ENCODE measurements around the gene NUP88.

The NUP88 gene

GRCh38 chr17:5416901-5417300, 2.6 kb downstream of the NUP88 start:
- DNase-seq (ENCODE audit: low read depth): no peak
- peak overlapping the region; percentile 28 for H3K4me3 ChIP-seq (ENCODE audit: low read depth, low read length)
- TF ChIP-seq POLR2A (IDR thresholded peaks at IDR 0.05; ENCODE audit: extremely low read depth, insufficient read length) (no peak), CTCF (IDR thresholded peaks at IDR 0.05; ENCODE audit: low read depth, low read length) (no peak), MYC (IDR thresholded peaks at IDR 0.05; ENCODE audit: low read depth, low read length) (no peak)
- TF ChIP-seq, protein P1, sequence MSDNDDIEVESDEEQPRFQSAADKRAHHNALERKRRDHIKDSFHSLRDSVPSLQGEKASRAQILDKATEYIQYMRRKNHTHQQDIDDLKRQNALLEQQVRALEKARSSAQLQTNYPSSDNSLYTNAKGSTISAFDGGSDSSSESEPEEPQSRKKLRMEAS (IDR thresholded peaks at IDR 0.05; ENCODE audit: low read depth, low read length): no peak

DNA sequence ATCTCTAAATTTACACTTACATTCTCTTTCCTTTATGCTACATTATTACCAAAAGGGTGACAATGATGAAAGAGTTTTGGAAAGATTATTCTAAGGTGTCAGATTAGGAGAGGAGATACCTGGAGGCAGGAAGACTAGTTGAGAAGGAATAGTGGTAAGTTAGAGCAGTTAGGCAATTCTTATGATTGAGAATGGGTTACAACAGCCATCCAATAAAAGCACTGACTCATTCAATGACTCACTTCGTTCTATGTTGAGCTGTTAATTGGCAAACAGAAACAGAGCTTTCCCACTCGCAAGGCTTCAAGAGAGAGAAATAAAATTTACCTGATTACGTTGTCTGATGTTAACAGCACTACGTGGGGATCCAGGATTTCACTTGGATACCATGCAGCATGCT, 5.8 kb downstream of the NUP88 start:
- peak; percentile 82 for DNase-seq (ENCODE audit: low read depth)
- TF ChIP-seq POLR2A (IDR thresholded peaks at IDR 0.05; ENCODE audit: extremely low read depth, insufficient read length) (no peak), MYC (IDR thresholded peaks at IDR 0.05; ENCODE audit: low read depth, low read length) (no peak), CTCF (IDR thresholded peaks at IDR 0.05; ENCODE audit: low read depth, low read length) (no peak)
- TF ChIP-seq, protein P1 (IDR thresholded peaks at IDR 0.05; ENCODE audit: low read depth, low read length): no peak
- no peak overlapping the region for H3K4me3 ChIP-seq (ENCODE audit: low read depth, low read length)

DNA sequence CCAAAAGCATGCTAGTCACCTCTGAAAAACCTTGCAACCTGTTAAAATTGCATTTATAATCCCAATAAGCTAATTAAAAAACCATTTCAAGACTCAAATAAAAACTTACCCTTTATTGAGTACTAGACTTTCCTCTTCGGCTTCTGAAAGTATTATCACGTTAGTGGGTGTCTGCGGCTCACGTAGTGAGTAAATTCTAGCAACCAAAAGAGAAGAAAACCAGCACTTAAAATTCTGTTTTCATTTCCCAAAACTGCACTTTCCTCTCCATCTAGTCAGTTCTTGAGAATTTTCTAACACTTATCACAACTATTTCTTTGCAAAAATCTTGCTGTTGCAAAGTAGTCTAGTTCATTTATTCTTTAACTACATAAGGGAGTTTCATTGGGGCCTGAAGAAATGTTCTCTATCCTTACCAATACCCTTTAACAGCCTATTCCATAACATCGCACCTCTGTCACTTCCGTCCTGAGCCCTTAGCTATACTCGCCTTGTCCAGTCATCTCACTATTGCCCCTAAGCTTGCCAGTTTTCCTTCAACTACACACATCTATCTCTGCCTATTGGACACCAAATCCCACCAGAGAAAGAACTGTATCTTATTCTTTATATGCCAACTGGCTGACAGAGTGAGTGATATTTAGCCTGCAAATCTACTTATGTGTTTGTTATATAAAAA, 8.7 kb downstream of the NUP88 start:
- TF ChIP-seq, protein P1 (IDR thresholded peaks at IDR 0.05; ENCODE audit: low read depth, low read length): no peak
- no peak for TF ChIP-seq POLR2A (IDR thresholded peaks at IDR 0.05; ENCODE audit: extremely low read depth, insufficient read length)
- no peak for TF ChIP-seq CTCF (IDR thresholded peaks at IDR 0.05; ENCODE audit: low read depth, low read length)
- DNase-seq (ENCODE audit: low read depth): no peak
- no peak overlapping the region for H3K4me3 ChIP-seq (ENCODE audit: low read depth, low read length)

GRCh38 chr17:5408186-5408585, 11.3 kb downstream of the NUP88 start:
- no peak for DNase-seq (ENCODE audit: low read depth)
- H3K4me3 ChIP-seq (ENCODE audit: low read depth, low read length): no peak overlapping the region
- TF ChIP-seq POLR2A (IDR thresholded peaks at IDR 0.05; ENCODE audit: extremely low read depth, insufficient read length) (no peak), MYC (IDR thresholded peaks at IDR 0.05; ENCODE audit: low read depth, low read length) (no peak), CTCF (IDR thresholded peaks at IDR 0.05; ENCODE audit: low read depth, low read length) (no peak)
- TF ChIP-seq, protein P1 (IDR thresholded peaks at IDR 0.05; ENCODE audit: low read depth, low read length): no peak

DNA sequence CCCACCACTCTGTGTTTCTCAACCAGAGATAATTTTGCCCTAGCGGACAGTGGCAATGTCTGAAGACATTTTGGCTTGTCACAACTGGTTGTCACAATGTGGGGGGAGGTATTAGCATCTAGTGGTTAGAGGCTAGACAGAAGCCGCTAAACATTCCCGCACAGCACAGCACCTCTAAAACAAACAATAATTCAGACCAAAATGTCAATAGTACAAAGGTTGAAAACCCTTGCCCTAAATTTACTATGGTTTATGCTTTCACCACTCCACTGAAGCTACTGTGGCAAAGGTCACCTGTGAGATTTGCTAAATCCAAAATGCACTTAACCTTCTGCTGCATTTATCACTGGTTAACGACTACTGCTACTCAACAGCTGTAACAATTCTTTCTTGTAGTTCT, 14.1 kb downstream of the NUP88 start:
- TF ChIP-seq, protein P1 (IDR thresholded peaks at IDR 0.05; ENCODE audit: low read depth, low read length): no peak
- TF ChIP-seq MYC (IDR thresholded peaks at IDR 0.05; ENCODE audit: low read depth, low read length): no peak
- TF ChIP-seq CTCF (IDR thresholded peaks at IDR 0.05; ENCODE audit: low read depth, low read length): no peak
- no peak overlapping the region for H3K4me3 ChIP-seq (ENCODE audit: low read depth, low read length)
- no peak for DNase-seq (ENCODE audit: low read depth)

Measured in NB4 (cell line).